ENCODE data around the gene ABCA4. TPM values are rescaled to one million over a fixed set of nuclear protein-coding genes. Genes with fewer than 3 reads are reported as not detected.

The ABCA4 gene
- total and polyA plus RNA-seq, 2 of the 8 experiments (the other 6 are each of a cell fraction or from before 2014, with no cell fraction given): 0.06 TPM; not detected in 1

DNA sequence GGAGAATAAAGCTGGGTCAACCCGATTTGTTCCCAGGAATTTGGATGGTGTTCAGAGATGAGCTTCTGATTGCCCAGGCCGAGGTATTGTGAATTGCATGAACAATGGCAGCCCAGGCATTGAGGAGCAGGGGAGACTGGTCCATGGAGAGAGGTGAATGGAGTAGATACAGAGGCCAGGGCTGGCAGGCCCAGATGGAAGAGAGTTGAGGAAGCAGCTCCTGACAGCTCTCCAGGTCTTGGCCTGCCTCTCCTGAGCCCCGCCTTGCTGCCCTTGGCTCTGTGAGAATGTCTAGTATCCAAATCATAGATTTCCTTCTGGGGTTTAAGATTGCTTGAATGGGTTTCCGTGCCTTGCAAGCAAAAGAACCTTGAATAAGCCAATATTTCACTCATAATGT lies 11.5 kb downstream of the ABCA4 start:
- H4K91ac ChIP-seq (replicated peaks; ENCODE audit: insufficient read length, low read length): no peak overlapping the region
- no peak overlapping the region for H2AK5ac ChIP-seq (ENCODE audit: low read depth, low read length)
- no peak overlapping the region for H3K9ac ChIP-seq (replicated peaks in 1 of 4; ENCODE audit: extremely low read depth in 1 of 4, low read depth in 3 of 4, low read length in 3 of 4)
- no peak overlapping the region for H3K4ac ChIP-seq (replicated peaks; ENCODE audit: insufficient read length, low read depth, low read length)
- H2BK15ac ChIP-seq (ENCODE audit: low read length): no peak overlapping the region
- H3K56ac ChIP-seq (replicated peaks; ENCODE audit: insufficient read length, low read depth, low read length): no peak overlapping the region
- no peaks in the 10 kb centered on the region for H3K9me3 ChIP-seq (ENCODE audit: insufficient read depth in 2 of 2, low read depth in 1 of 2, low read length in 1 of 2)
- no peak overlapping the region for H3K23ac ChIP-seq (ENCODE audit: insufficient read length)
- no peak overlapping the region for H2BK12ac ChIP-seq (ENCODE audit: low read depth, low read length)
- H3K79me1 ChIP-seq (ENCODE audit: low read depth, low read length): no peaks in the 10 kb centered on the region
- H4K8ac ChIP-seq (ENCODE audit: extremely low read depth, insufficient read depth, low read length): no peak overlapping the region
- H4K20me1 ChIP-seq (replicated peaks in 1 of 2; ENCODE audit: control insufficient read depth in 1 of 2, insufficient read depth in 2 of 2, low read length in 2 of 2): no peaks in the 10 kb centered on the region
- H3K4me2 ChIP-seq (ENCODE audit: insufficient read depth in 1 of 2, low read depth in 2 of 2, low read length in 2 of 2): no peak overlapping the region
- DNase-seq (ENCODE audit: low read depth in 1 of 2, low spot score in 2 of 2) (no peak), FAIRE-seq (no peak)
- POLR2A ChIA-PET (ENCODE audit: partially characterized antibody): interaction anchor here (0.6 kb wide), 1 partner anchor 24 kb away, joined by 4 read pairs; no protein-coding TSS in a partner anchor
- H2BK120ac ChIP-seq (replicated peaks; ENCODE audit: low read depth, low read length): no peak overlapping the region
- H4K5ac ChIP-seq (ENCODE audit: insufficient read length, low read depth, low read length): no peak overlapping the region
- H3K18ac ChIP-seq (ENCODE audit: extremely low read depth, low read length): no peak overlapping the region
- no peak overlapping the region for H3K14ac ChIP-seq (ENCODE audit: insufficient read length)
- H2BK5ac ChIP-seq (ENCODE audit: low read depth, low read length): no peak overlapping the region; the same call in 1 of the 2 replicates
- no peak overlapping the region for H2AFZ ChIP-seq (ENCODE audit: low read length)
- H3K23me2 ChIP-seq (ENCODE audit: low read depth, low read length): peaks cover 2% of the 10 kb centered on the region; the same call in 1 of the 2 replicates
- CTCF ChIA-PET (ENCODE audit: partially characterized antibody): interaction anchor here (1.3 to 1.8 kb wide), 4 partner anchors 19 to 70 kb away, joined by 3 to 12 read pairs (median 4); no protein-coding TSS in a partner anchor
- no peak overlapping the region for H3K4me3 ChIP-seq (ENCODE audit: extremely low read depth in 1 of 4, insufficient read depth in 2 of 4, low read depth in 3 of 4, low read length in 4 of 4)
- no peaks in the 10 kb centered on the region for H3K36me3 ChIP-seq (ENCODE audit: control insufficient read depth in 2 of 4, insufficient read depth in 4 of 4, low read length in 3 of 4)
- H2BK20ac ChIP-seq (ENCODE audit: low read length): no peak overlapping the region
- 78% methylated on average over 4 of the region's 4 CpGs; no CpG with 5 or more reads in 1 of the 2 experiments for WGBS, 2 experiments (ENCODE audit: extremely low coverage in 1 of 2, insufficient coverage in 1 of 2, insufficient read length in 1 of 2, insufficient replicate concordance in 2 of 2, low coverage in 1 of 2, low lambda C conversion rate in 2 of 2, missing lambda C conversion rate in 1 of 2)
- H3K27me3 ChIP-seq (replicated peaks in 1 of 4; ENCODE audit: control insufficient read depth in 3 of 4, extremely low read depth in 1 of 4, insufficient read depth in 3 of 4, low read length in 3 of 4): peaks cover 0 to 13% (median 7%) of the 10 kb centered on the region in 4 experiments; a peak in 4 of 7 replicates
- TF ChIP-seq RXRA (IDR thresholded peaks at IDR 0.05; ENCODE audit: insufficient read depth, low read depth, low read length) (no peak), RAD21 (IDR thresholded peaks at IDR 0.05 in 1 of 2, conservative IDR thresholded peaks at IDR 0.05 in 1 of 2; ENCODE audit: low read depth in 2 of 2, low read length in 2 of 2) (no peak), SRF (IDR thresholded peaks at IDR 0.05; ENCODE audit: low read depth, low read length) (no peak), SAP30 (IDR thresholded peaks at IDR 0.05; ENCODE audit: insufficient read depth, insufficient replicate concordance, low read length) (no peak), NRF1 (IDR thresholded peaks at IDR 0.05; ENCODE audit: low read depth, low read length) (no peak)
- H3K4me1 ChIP-seq (replicated peaks in 1 of 4; ENCODE audit: control insufficient read depth in 3 of 4, insufficient read depth in 4 of 4, low read length in 3 of 4): peaks cover 4 to 16% (median 11%) of the 10 kb centered on the region in 4 experiments
- H3K27ac ChIP-seq (ENCODE audit: low read depth, low read length): no peak overlapping the region
- H3K79me2 ChIP-seq (ENCODE audit: control insufficient read depth in 1 of 2, insufficient read depth in 2 of 2, low read length in 2 of 2): no peaks in the 10 kb centered on the region
